WERI-Rb-1 (cell line): Measurements from ENCODE around the gene HNRNPAB.

ENCODE experiments used
- DNase-seq: peaks from one replicate; pipeline ENCODE4 v3.0.0-alpha.2; 2020
- H3K27ac ChIP-seq: fragments of 250-450 bp; sonication (Bioruptor Pico); 2 replicates; pipeline ENCODE4 v1.5.1; 2020; ENCODE audit warnings: mild to moderate bottlenecking, moderate library complexity
- H3K27me3 ChIP-seq: fragments of 250-450 bp; sonication (Bioruptor Pico); 2 replicates; pipeline ENCODE4 v1.5.1; 2021; ENCODE audit warnings: mild to moderate bottlenecking, low read depth, moderate library complexity; ENCODE audit not compliant: insufficient read depth, severe bottlenecking
- H3K36me3 ChIP-seq: fragments of 250-450 bp; sonication (Bioruptor Pico); 2 replicates; pipeline ENCODE4 v1.5.1; 2020; ENCODE audit warnings: mild to moderate bottlenecking, moderate library complexity
- H3K4me3 ChIP-seq: 2 replicates; pipeline ENCODE4 v1.5.1; 2011; ENCODE audit warnings: low read depth, mild to moderate bottlenecking, control low read depth, low read length
- H3K9me3 ChIP-seq: fragments of 250-450 bp; sonication (Bioruptor Pico); 2 replicates; pipeline ENCODE4 v1.5.1; 2021; ENCODE audit warnings: mild to moderate bottlenecking, moderate library complexity; ENCODE audit not compliant: severe bottlenecking
- TF ChIP-seq, protein P1 (sequence below): IDR thresholded peaks from 2 replicates; pipeline ENCODE4 v1.5.1; 2011; ENCODE audit warnings: low read depth, mild to moderate bottlenecking, control low read depth, inconsistent platforms, low read length

Gene HNRNPAB

DNA sequence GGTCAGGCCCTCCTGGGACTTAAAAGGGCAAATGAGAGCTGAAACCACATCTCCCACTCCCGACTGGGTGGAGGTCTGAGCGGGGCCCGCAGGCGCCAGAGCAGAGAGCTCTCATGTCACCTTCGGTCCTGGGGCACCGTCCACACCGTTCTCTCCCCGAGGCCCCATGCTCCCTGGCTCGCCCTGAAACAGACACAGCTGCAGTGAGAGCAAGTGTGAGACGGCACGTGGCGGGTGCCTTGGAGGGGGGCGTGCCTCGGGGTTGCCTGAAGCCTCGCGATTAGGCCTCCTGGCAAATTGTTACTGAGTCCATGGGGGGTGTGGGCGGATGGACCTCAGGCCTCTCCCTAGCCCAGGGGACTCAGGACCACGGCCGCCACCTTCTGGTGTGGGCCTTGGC lies 52.4 kb downstream of the HNRNPAB start:
- Histone ChIP-seq H3K27me3 (no peaks in the 10 kb centered on the region), H3K9me3 (no peaks in the 10 kb centered on the region), H3K4me3 (no peak overlapping the region), H3K36me3 (no peaks in the 10 kb centered on the region), H3K27ac (no peak overlapping the region)
- TF ChIP-seq, protein P1, sequence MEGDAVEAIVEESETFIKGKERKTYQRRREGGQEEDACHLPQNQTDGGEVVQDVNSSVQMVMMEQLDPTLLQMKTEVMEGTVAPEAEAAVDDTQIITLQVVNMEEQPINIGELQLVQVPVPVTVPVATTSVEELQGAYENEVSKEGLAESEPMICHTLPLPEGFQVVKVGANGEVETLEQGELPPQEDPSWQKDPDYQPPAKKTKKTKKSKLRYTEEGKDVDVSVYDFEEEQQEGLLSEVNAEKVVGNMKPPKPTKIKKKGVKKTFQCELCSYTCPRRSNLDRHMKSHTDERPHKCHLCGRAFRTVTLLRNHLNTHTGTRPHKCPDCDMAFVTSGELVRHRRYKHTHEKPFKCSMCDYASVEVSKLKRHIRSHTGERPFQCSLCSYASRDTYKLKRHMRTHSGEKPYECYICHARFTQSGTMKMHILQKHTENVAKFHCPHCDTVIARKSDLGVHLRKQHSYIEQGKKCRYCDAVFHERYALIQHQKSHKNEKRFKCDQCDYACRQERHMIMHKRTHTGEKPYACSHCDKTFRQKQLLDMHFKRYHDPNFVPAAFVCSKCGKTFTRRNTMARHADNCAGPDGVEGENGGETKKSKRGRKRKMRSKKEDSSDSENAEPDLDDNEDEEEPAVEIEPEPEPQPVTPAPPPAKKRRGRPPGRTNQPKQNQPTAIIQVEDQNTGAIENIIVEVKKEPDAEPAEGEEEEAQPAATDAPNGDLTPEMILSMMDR, result no peak
- no peak for DNase-seq

GRCh38 chr5:178257650-178258049 lies 53.3 kb downstream of the HNRNPAB start:
- no peaks in the 10 kb centered on the region for H3K9me3 ChIP-seq
- H3K27me3 ChIP-seq, result no peaks in the 10 kb centered on the region
- TF ChIP-seq, protein P1, result no peak
- H3K27ac ChIP-seq, result no peak overlapping the region
- H3K4me3 ChIP-seq, result no peak overlapping the region
- DNase-seq, result no peak
- no peaks in the 10 kb centered on the region for H3K36me3 ChIP-seq

DNA sequence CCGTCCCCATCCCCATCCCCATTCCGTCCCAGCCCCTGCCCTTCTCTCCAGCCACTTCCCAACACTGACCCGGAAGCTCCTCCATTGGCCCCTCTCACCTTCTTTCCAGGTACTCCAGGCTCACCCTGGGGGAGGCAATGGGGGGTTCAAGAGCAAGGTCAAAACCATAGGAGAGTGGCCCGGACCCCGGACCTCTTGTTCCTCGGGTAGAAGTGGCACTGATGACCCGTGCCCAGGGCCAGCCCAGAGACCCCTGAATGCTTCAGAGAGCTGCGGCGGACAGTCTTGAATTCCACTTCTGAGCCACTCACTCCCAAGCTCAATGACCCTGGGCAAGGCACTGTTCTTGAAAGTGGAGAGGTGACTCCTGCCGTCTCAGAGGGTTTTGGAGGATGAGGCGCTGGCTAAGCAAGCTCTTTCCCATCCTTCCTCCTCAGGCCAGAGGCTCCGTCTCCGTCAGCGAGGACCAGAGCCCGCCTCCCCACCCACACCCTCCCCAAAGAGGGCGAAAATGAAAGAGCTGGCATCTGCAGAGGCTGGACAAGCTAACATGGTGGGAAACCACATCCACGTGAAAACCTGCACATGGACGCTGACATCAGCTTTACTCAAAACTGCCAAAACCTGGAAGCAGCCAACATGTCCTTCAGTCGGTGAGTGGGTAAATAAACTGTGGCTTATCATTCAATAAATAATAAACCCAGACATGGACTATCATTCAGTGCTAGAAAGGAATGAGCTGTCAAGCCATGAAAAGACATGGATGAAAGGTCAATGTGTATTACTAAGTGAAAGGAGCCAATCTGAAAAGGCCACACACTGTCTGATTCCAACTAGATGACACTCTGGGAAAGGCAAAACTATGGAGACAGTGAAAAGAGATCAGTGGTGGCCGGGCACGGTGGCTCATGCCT lies 55.5 kb downstream of the HNRNPAB start:
- DNase-seq, result no peak
- Histone ChIP-seq H3K27ac (no peak overlapping the region), H3K9me3 (no peaks in the 10 kb centered on the region), H3K4me3 (no peak overlapping the region), H3K36me3 (no peaks in the 10 kb centered on the region), H3K27me3 (no peaks in the 10 kb centered on the region)
- TF ChIP-seq, protein P1, result no peak
